GM21737 (cell line): ENCODE data around the gene PURA.

Experiments
- ATAC-seq: cut with Tn5 transposase; IDR thresholded peaks from one replicate; pipeline ENCODE4 v1.9.1; 2021; ENCODE audit warnings: mild to moderate bottlenecking, moderate library complexity; ENCODE audit not compliant: unreplicated experiment

Gene PURA

GRCh38 chr5:140109759-140110645, 3.9 kb upstream of the PURA start:
- no peak for ATAC-seq

- ATAC-seq: no peak
These were observed 3.3 kb upstream of the PURA start for GRCh38 chr5:140110646-140110957.

- no peak for ATAC-seq
These were observed 2.7 kb upstream of the PURA start for GRCh38 chr5:140111011-140111858.

- no peak for ATAC-seq
These were observed 1.9 kb upstream of the PURA start for GRCh38 chr5:140111859-140112551.

GRCh38 chr5:140112685-140113179, 1.2 kb upstream of the PURA start:
- ATAC-seq: no peak

- no peak for ATAC-seq
These were observed 670 bp upstream of the PURA start for GRCh38 chr5:140113180-140113698.

GRCh38 chr5:140114341-140115185, 654 bp downstream of the PURA start:
- peak; percentile 28 for ATAC-seq

GRCh38 chr5:140115186-140115500, 1.2 kb downstream of the PURA start:
- no peak for ATAC-seq

GRCh38 chr5:140116716-140117115, 2.8 kb downstream of the PURA start:
- no peak for ATAC-seq

- ATAC-seq: no peak
These were observed 3.6 kb downstream of the PURA start for GRCh38 chr5:140117523-140117922.

GRCh38 chr5:140118302-140118936, 4.5 kb downstream of the PURA start:
- no peak for ATAC-seq

GRCh38 chr5:140125637-140126036, 11.7 kb downstream of the PURA start, which contains the start of gene IGIP:
IGIP (plus strand) TSS chr5:140125937; CDS start chr5:140128477, 2,540 bp downstream.
- no peak for ATAC-seq

- no peak for ATAC-seq
These were observed 12.6 kb downstream of the PURA start for GRCh38 chr5:140126315-140127012.

- no peak for ATAC-seq
These were observed 14.5 kb downstream of the PURA start for GRCh38 chr5:140128376-140128775.

GRCh38 chr5:140130949-140131733, 17.2 kb downstream of the PURA start:
- no peak for ATAC-seq

- ATAC-seq: no peak
These were observed 18.1 kb downstream of the PURA start for GRCh38 chr5:140131967-140132409.

- no peak for ATAC-seq
These were observed 19.7 kb downstream of the PURA start for GRCh38 chr5:140133514-140134167.
